Hepatocyte (in vitro differentiated cells): ENCODE data around the gene HYCC1. TPM values are rescaled to one million over a fixed set of nuclear protein-coding genes. Genes with fewer than 3 reads are reported as not detected.
A peak's percentile ranks its signal among the peaks of the same experiment; 100 is the strongest.
"Not testable (repeated sequence)": the region's sequence is repeated elsewhere in the genome, so short reads cannot be mapped to it uniquely, and the experiment has no call there.

ENCODE experiments used
- DNase-seq: peaks from one replicate; pipeline ENCODE4 v3.0.0-alpha.2; 2016; ENCODE audit warnings: low spot score
- H2AFZ ChIP-seq: fragments of 200-600 bp; sonication (generic); 2 replicates; pipeline ENCODE4 v1.6.0; 2016; ENCODE audit warnings: antibody characterized with exemption, mild to moderate bottlenecking
- H3K27ac ChIP-seq: fragments of 200-600 bp; sonication (generic); 2 replicates; pipeline ENCODE4 v1.5.1; 2016; ENCODE audit warnings: mild to moderate bottlenecking
- H3K27me3 ChIP-seq: fragments of 200-600 bp; sonication (generic); 2 replicates; pipeline ENCODE4 v1.6.1; 2016
- H3K36me3 ChIP-seq: fragments of 200-600 bp; sonication (generic); replicated peaks from 2 replicates; pipeline ENCODE4 v1.5.1; 2016; ENCODE audit warnings: low read depth; ENCODE audit not compliant: insufficient read depth
- H3K4me1 ChIP-seq: fragments of 200-600 bp; sonication (generic); 2 replicates; pipeline ENCODE4 v1.5.1; 2016; ENCODE audit warnings: mild to moderate bottlenecking, moderate library complexity; ENCODE audit not compliant: insufficient read depth
- H3K4me2 ChIP-seq: fragments of 200-600 bp; sonication (generic); 2 replicates; pipeline ENCODE4 v1.6.0; 2016
- H3K4me3 ChIP-seq: fragments of 200-600 bp; sonication (generic); 2 replicates; pipeline ENCODE4 v1.5.1; 2016; ENCODE audit warnings: mild to moderate bottlenecking
- H3K79me2 ChIP-seq: fragments of 200-600 bp; sonication (generic); 2 replicates; pipeline ENCODE4 v1.6.0; 2017; ENCODE audit warnings: mild to moderate bottlenecking
- H3K9me2 ChIP-seq: fragments of 200-600 bp; sonication (generic); replicated peaks from 2 replicates; pipeline ENCODE4 v1.6.0; 2017; ENCODE audit warnings: mild to moderate bottlenecking; ENCODE audit not compliant: insufficient read depth
- H3K9me3 ChIP-seq: fragments of 200-600 bp; sonication (generic); 2 replicates; pipeline ENCODE4 v1.5.1; 2016; ENCODE audit warnings: low read depth, mild to moderate bottlenecking
- H4K20me1 ChIP-seq: fragments of 200-600 bp; sonication (generic); 2 replicates; pipeline ENCODE4 v1.6.0; 2016; ENCODE audit warnings: mild to moderate bottlenecking; ENCODE audit not compliant: insufficient read depth, poor library complexity, severe bottlenecking
- EZH2 ChIP-seq: fragments of 200-600 bp; sonication (generic); IDR thresholded peaks from 2 replicates; pipeline ENCODE4 v1.6.1; 2016; ENCODE audit warnings: antibody characterized with exemption, mild to moderate bottlenecking, borderline replicate concordance
- EZH2phosphoT487 ChIP-seq: fragments of 200-600 bp; sonication (generic); IDR thresholded peaks from one replicate; pipeline ENCODE4 v1.6.1; 2018; ENCODE audit warnings: antibody characterized with exemption, mild to moderate bottlenecking, low read depth, moderate library complexity; ENCODE audit not compliant: unreplicated experiment, severe bottlenecking
- WGBS: methylation state at CpG from one replicate; pipeline ENCODE4 v1.1.6; 2016; ENCODE audit warnings: low lambda C conversion rate; ENCODE audit errors: missing lambda C conversion rate; 5-methylcytosine and 5-hydroxymethylcytosine counted together
- polyA plus RNA-seq: library from polyadenylated mRNA; unstranded; fragments of >200 nt; fragmentation: Nextera tagmentation; extraction: Ambion mirVana; gene quantifications from 2 replicates; pipeline ENCODE4 v1.2.1, GENCODE V29; 2016
- total RNA-seq: library from RNA; depleted of rRNA; stranded (reverse); fragments of >200 nt; gene quantifications from 2 replicates; pipeline ENCODE4 v1.2.3, GENCODE V29; 2014
- TF ChIP-seq, protein P1 (sequence below): fragments of 200-600 bp; sonication (generic); IDR thresholded peaks from 2 replicates; pipeline ENCODE4 v1.5.1; 2016; ENCODE audit warnings: antibody characterized with exemption, mild to moderate bottlenecking; ENCODE audit not compliant: poor library complexity

Gene HYCC1
- total and polyA plus RNA-seq, 2 experiments from 2014 or later = 16.1 to 58.1 TPM

DNA sequence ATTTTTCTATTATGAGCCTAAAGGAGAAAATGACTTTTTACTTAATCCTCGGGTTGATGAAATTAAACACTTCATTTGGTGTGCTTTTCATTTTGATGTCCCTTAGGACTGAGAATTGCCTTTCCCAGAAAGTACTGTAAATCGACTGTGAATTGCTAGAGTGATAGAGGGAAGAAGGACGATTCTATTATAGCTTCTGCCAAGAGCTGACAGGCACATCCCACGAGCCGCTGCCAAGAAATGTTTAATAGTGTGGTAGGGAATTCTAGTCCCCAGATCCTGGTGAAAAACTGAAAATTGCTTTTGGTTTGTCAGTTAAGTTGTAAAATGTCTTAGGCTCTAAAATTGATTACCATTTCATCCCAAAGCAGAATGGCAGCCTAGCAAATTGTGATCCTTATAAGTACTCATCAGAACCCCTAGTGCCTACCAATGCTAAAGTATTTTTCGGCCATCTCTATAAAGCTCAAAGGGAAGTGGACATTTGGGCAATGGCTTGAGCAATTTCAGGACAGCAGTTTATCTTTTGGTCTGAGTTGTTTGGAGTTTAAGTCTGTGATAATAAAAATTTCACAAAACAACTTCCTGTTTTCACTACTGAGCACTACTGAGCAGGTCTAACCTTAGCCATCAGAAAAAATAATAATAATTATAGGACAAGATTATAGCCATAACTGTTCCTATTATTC is 44.6 kb upstream of the HYCC1 start:
- no peak for TF ChIP-seq EZH2
- TF ChIP-seq, protein P1, sequence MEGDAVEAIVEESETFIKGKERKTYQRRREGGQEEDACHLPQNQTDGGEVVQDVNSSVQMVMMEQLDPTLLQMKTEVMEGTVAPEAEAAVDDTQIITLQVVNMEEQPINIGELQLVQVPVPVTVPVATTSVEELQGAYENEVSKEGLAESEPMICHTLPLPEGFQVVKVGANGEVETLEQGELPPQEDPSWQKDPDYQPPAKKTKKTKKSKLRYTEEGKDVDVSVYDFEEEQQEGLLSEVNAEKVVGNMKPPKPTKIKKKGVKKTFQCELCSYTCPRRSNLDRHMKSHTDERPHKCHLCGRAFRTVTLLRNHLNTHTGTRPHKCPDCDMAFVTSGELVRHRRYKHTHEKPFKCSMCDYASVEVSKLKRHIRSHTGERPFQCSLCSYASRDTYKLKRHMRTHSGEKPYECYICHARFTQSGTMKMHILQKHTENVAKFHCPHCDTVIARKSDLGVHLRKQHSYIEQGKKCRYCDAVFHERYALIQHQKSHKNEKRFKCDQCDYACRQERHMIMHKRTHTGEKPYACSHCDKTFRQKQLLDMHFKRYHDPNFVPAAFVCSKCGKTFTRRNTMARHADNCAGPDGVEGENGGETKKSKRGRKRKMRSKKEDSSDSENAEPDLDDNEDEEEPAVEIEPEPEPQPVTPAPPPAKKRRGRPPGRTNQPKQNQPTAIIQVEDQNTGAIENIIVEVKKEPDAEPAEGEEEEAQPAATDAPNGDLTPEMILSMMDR = no peak
- no peak for TF ChIP-seq EZH2phosphoT487
- no peaks in the 10 kb centered on the region for H3K27me3 ChIP-seq
- DNase-seq = no peak
- no peaks in the 10 kb centered on the region for H3K9me2 ChIP-seq
- no peaks in the 10 kb centered on the region for H3K79me2 ChIP-seq
- H3K9me3 ChIP-seq = no peaks in the 10 kb centered on the region
- 50% methylated on average over 6 of the region's 6 CpGs for WGBS
- H4K20me1 ChIP-seq = no peaks in the 10 kb centered on the region
- H3K27ac ChIP-seq = no peak overlapping the region
- no peaks in the 10 kb centered on the region for H3K36me3 ChIP-seq
- H3K4me1 ChIP-seq = no peaks in the 10 kb centered on the region
- H2AFZ ChIP-seq = no peak overlapping the region
- H3K4me3 ChIP-seq = no peak overlapping the region
- H3K4me2 ChIP-seq = no peak overlapping the region

GRCh38 chr7:23055582-23056178 is 41.8 kb upstream of the HYCC1 start:
- Histone ChIP-seq H3K4me3 (no peak overlapping the region), H3K4me2 (no peak overlapping the region), H3K36me3 (no peaks in the 10 kb centered on the region), H3K27me3 (no peaks in the 10 kb centered on the region), H4K20me1 (no peaks in the 10 kb centered on the region), H3K4me1 (no peaks in the 10 kb centered on the region), H3K79me2 (no peaks in the 10 kb centered on the region), H3K9me2 (no peaks in the 10 kb centered on the region), H2AFZ (no peak overlapping the region), H3K27ac (no peak overlapping the region), H3K9me3 (no peaks in the 10 kb centered on the region)
- TF ChIP-seq EZH2phosphoT487 = no peak
- TF ChIP-seq, protein P1 = peak; percentile 93
- 2% methylated on average over 2 of the region's 2 CpGs for whole genome bisulfite sequencing
- peak; percentile 72 for DNase-seq

DNA sequence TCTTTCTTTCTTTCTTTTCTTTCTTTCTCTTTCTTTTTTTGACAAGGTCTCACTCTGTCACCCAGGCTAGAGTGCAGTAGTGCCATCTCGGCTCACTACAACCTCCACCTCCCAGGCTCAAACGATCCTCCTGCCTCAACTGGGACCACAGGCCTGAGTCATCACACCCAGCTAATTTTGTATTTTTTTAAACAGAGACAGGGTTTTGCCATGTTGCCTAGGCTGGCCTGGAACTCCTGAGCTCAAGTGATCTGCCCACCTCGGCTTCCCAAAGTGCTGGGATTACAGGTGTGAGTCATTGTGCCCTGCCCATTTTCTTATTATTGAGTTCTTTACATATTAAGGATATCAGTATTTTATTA is 37.2 kb upstream of the HYCC1 start:
- H4K20me1 ChIP-seq, H3K4me1 ChIP-seq, H3K9me3 ChIP-seq, H3K79me2 ChIP-seq, H2AFZ ChIP-seq, DNase-seq, H3K9me2 ChIP-seq, H3K36me3 ChIP-seq, H3K27me3 ChIP-seq, H3K4me3 ChIP-seq, H3K27ac ChIP-seq, H3K4me2 ChIP-seq: not testable (repeated sequence)
- WGBS = 78% methylated on average over 3 of the region's 3 CpGs

DNA sequence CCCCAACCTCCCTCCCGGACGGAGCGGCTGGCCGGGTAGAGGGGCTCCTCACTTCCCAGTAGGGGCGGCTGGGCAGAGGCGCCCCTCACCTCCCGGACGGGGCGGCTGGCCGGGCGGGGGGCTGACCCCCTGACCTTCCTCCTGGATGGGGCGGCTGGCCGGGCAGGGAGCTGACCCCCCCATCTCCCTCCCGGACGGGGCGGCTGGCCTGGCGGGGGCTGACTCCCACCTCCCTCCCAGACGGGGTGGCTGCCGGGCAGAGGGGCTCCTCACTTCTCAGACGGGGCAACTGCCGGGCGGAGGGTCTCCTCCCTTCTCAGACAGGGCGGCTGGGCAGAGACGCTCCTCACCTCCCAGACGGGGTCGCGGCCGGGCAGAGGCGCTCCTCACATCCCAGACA is 32.4 kb upstream of the HYCC1 start:
- H3K36me3 ChIP-seq, H3K9me3 ChIP-seq, H3K4me1 ChIP-seq, DNase-seq, H3K9me2 ChIP-seq, H3K27ac ChIP-seq, H2AFZ ChIP-seq, H3K79me2 ChIP-seq, H3K4me3 ChIP-seq, H3K27me3 ChIP-seq, H3K4me2 ChIP-seq, H4K20me1 ChIP-seq: not testable (repeated sequence)
- WGBS = 100% methylated on average over 2 of the region's 29 CpGs

- not testable (repeated sequence) for H3K4me2 ChIP-seq, H4K20me1 ChIP-seq, H3K27me3 ChIP-seq, H2AFZ ChIP-seq, DNase-seq, H3K79me2 ChIP-seq, H3K36me3 ChIP-seq, H3K4me3 ChIP-seq, H3K27ac ChIP-seq, H3K9me2 ChIP-seq, H3K9me3 ChIP-seq, H3K4me1 ChIP-seq
- 97% methylated on average over 4 of the region's 6 CpGs for WGBS
Observed at GRCh38 chr7:23045086-23045485, 31.2 kb upstream of the HYCC1 start.
